Heart right ventricle (tissue), 16 donors: Measurements from ENCODE around the gene C19orf67. TPM values are rescaled to one million over a fixed set of nuclear protein-coding genes. Genes with fewer than 3 reads are reported as not detected.
A peak's percentile ranks its signal among the peaks of the same experiment; 100 is the strongest.

Experiments
- ATAC-seq, 8 donors: fragments of 200-7000 bp; cut with Tn5 transposase; one replicate each; pipeline ENCODE4 v1.9.1; 2020; ENCODE audit warnings: mild to moderate bottlenecking in 8 of 8, moderate library complexity in 8 of 8, moderate number of reproducible peaks in 1 of 8
- DNase-seq, 2 donors: peaks; one replicate each; pipeline ENCODE4 v3.0.0-alpha.2; 2020
- H3K27ac ChIP-seq, 10 donors: fragments of 200-600 bp; sonication (generic) in 2 of 10; one replicate each; pipeline versions ENCODE4 v1.5.0 to v1.8.0; 2020 to 2022; ENCODE audit warnings: mild to moderate bottlenecking in 3 of 10
- H3K27me3 ChIP-seq, 7 donors: fragments of 200-600 bp; one replicate each; pipeline ENCODE4 v1.8.0; 2021 to 2022; ENCODE audit warnings: mild to moderate bottlenecking in 2 of 7
- H3K36me3 ChIP-seq, 9 donors: fragments of 200-600 bp; sonication (generic) in 1 of 9; one replicate each; pipeline versions ENCODE4 v1.5.0 to v1.8.0; 2020 to 2022; ENCODE audit warnings: mild to moderate bottlenecking in 2 of 9
- H3K4me1 ChIP-seq, 9 donors: fragments of 200-600 bp; sonication (generic) in 1 of 9; one replicate each; pipeline versions ENCODE4 v1.5.0 to v1.8.0; 2020 to 2022; ENCODE audit warnings: mild to moderate bottlenecking in 4 of 9
- H3K4me3 ChIP-seq, 10 donors: fragments of 200-600 bp; sonication (generic) in 2 of 10; one replicate each; pipeline versions ENCODE4 v1.5.0 to v1.8.0; 2020 to 2022; ENCODE audit warnings: mild to moderate bottlenecking in 7 of 10, moderate library complexity in 2 of 10
- H3K9me3 ChIP-seq, 11 donors: fragments of 200-600 bp in 10 of 11; sonication (generic) in 2 of 11; one replicate each; pipeline versions ENCODE4 v1.5.0 to v1.8.0; 2013 to 2022; ENCODE audit warnings: mild to moderate bottlenecking in 2 of 11, control low read depth in 1 of 11, moderate library complexity in 1 of 11
- CTCF ChIP-seq, 9 donors: fragments of 200-600 bp; sonication (generic) in 2 of 9; IDR thresholded peaks; one replicate each; pipeline versions ENCODE4 v1.5.0 to v1.8.0; 2021 to 2022; ENCODE audit warnings: antibody characterized with exemption in 9 of 9, mild to moderate bottlenecking in 5 of 9, moderate library complexity in 1 of 9
- WGBS, 2 donors: extraction: QIAGEN DNeasy Blood & Tissue Kit; methylation state at CpG; one replicate each; pipeline ENCODE4 v1.1.7; 2013; ENCODE audit warnings: inconsistent platforms in 1 of 2; 5-methylcytosine and 5-hydroxymethylcytosine counted together
- intact Hi-C, 10 donors: fragments of 100-400 bp; cut with DNase I; formaldehyde crosslinking; loops; one replicate each; pipeline versions ENCODE4 v1.11.1 to v1.14.2; 2022
- polyA plus RNA-seq, 2 donors: library from polyadenylated mRNA; stranded (reverse); fragments of 200-250 nt; gene quantifications; one replicate each; pipeline ENCODE4 v1.2.3, GENCODE V29; 2013
- total RNA-seq, 10 donors: library from RNA; stranded (reverse); fragmentation: NEBNext Ultra II Directional in 3 of 10; extraction: Animal tissue kit (Norgen Biotek cat#: 25700) in 3 of 10; gene quantifications; one replicate each; pipeline versions ENCODE4 v1.2.1 to v1.2.4, GENCODE V29; 2021 to 2023
- donor health status: Arrhythmogenic right ventricular cardiomyopathy.
- donor health status: ischemic (EF 13 %, LVEDD 7.1; RV severe dilation, severe dysfunction).
- donor health status: healthy with polysubstance abuse.
- donor health status: DM: no; HTN: yes; CAD: no.
- donor health status: DM: no; HTN: no; CAD: no.
- donor health status: ischemic (EF 25% LVEDD 6.9; RV normal size, moderate dysfunction).
- donor health status: ischemic (EF 25% LVEDD 5.7; RV mildly dilated, moderate dysfunction).
- donor health status: healthy.
- donor health status: DM: yes; HTN: yes; CAD: no.
- donor health status: Ischemic cardiomyopathy.
- donor health status: ischemic (EF 35%, LVEDD 5.7; RV mildly dilated, moderate dysfunction).
- donor health status: nonischemic (EF 11% LVEDD 7.7; RV severe dilation, severe dysfunction).
- donor health status: DM: yes; HTN: yes; CAD: no.
- donor health status: PGD.
- donor health status: ischemic (EF 29% LVEDD 5.4; RV normal size, mild dysfunction).
- donor health status: nonischemic (EF 23%, LVEDD 6.1; RV moderate dilation, normal function).

The C19orf67 gene
- total and polyA plus RNA-seq, 12 donors = not detected

- H3K27me3 ChIP-seq = no peaks in the 10 kb centered on the region
- intact Hi-C loops = no loop called here
- no peak for TF ChIP-seq CTCF (IDR thresholded peaks at IDR 0.05)
- peak overlapping the region in 8 of 10 donors; percentile 12 to 68 (median 50) for H3K27ac ChIP-seq
- H3K4me3 ChIP-seq = no peak overlapping the region
- H3K9me3 ChIP-seq = no peaks in the 10 kb centered on the region
- H3K4me1 ChIP-seq = peaks cover 0 to 38% (median 31%) of the 10 kb centered on the region in 9 donors
- DNase-seq (no peak), ATAC-seq (peak in 2 of 8 donors; percentile 1 to 3)
- WGBS, 2 donors = 57 to 75% methylated on average over 1 of the region's 1 CpG
- peaks cover 0 to 98% (median 65%) of the 10 kb centered on the region in 9 donors for H3K36me3 ChIP-seq
These were observed 17.7 kb upstream of the C19orf67 start for GRCh38 chr19:14103310-14103709.

GRCh38 chr19:14102756-14103155, 17.2 kb upstream of the C19orf67 start:
- no peak for TF ChIP-seq CTCF (IDR thresholded peaks at IDR 0.05)
- 85 to 86% methylated on average over 10 of the region's 10 CpGs for WGBS, 2 donors
- intact Hi-C loops = no loop called here
- ATAC-seq (no peak), DNase-seq (no peak)
- H3K4me3 ChIP-seq = no peak overlapping the region
- H3K9me3 ChIP-seq = no peaks in the 10 kb centered on the region
- H3K27me3 ChIP-seq = no peaks in the 10 kb centered on the region
- H3K36me3 ChIP-seq = peaks cover 0 to 99% (median 70%) of the 10 kb centered on the region in 9 donors
- peaks cover 0 to 35% (median 26%) of the 10 kb centered on the region in 9 donors for H3K4me1 ChIP-seq
- peak overlapping the region in 9 of 10 donors; percentile 18 to 68 (median 52) for H3K27ac ChIP-seq

GRCh38 chr19:14102102-14102696, 16.6 kb upstream of the C19orf67 start:
- WGBS, 2 donors = 52 to 57% methylated on average over 11 of the region's 11 CpGs
- ATAC-seq = peak in 1 of 8 donors; percentile 28
- H3K27me3 ChIP-seq = no peaks in the 10 kb centered on the region
- H3K4me3 ChIP-seq = no peak overlapping the region
- H3K4me1 ChIP-seq = peaks cover 0 to 29% (median 21%) of the 10 kb centered on the region in 9 donors
- H3K36me3 ChIP-seq = peaks cover 0 to 100% (median 76%) of the 10 kb centered on the region in 9 donors
- intact Hi-C loops = no loop called here
- H3K27ac ChIP-seq = peak overlapping the region in 9 of 10 donors; percentile 18 to 68 (median 52)
- H3K9me3 ChIP-seq = no peaks in the 10 kb centered on the region
- TF ChIP-seq CTCF (IDR thresholded peaks at IDR 0.05) = no peak
- no peak for DNase-seq

GRCh38 chr19:14101003-14101545, 15.5 kb upstream of the C19orf67 start:
- Histone ChIP-seq H3K4me3 (no peak overlapping the region), H3K27ac (peak overlapping the region in 2 of 10 donors; percentile 18 to 68), H3K4me1 (peaks cover 0 to 22% (median 17%) of the 10 kb centered on the region in 9 donors), H3K9me3 (no peaks in the 10 kb centered on the region), H3K36me3 (peaks cover 0 to 100% (median 73%) of the 10 kb centered on the region in 9 donors), H3K27me3 (no peaks in the 10 kb centered on the region)
- DNase-seq (no peak), ATAC-seq (no peak)
- intact Hi-C loops = no loop called here
- 94 to 95% methylated on average over 6 of the region's 6 CpGs for WGBS, 2 donors
- no peak for TF ChIP-seq CTCF (IDR thresholded peaks at IDR 0.05)
